Hepatocyte (in vitro differentiated cells): ENCODE results near the gene RPTOR.
"Not testable (repeated sequence)": the region's sequence is repeated elsewhere in the genome, so short reads cannot be mapped to it uniquely, and the experiment has no call there.

Source experiments
- EZH2 ChIP-seq: fragments of 200-600 bp; sonication (generic); IDR thresholded peaks from 2 replicates; pipeline ENCODE4 v1.6.1; 2016; ENCODE audit warnings: antibody characterized with exemption, mild to moderate bottlenecking, borderline replicate concordance
- EZH2phosphoT487 ChIP-seq: fragments of 200-600 bp; sonication (generic); IDR thresholded peaks from one replicate; pipeline ENCODE4 v1.6.1; 2018; ENCODE audit warnings: antibody characterized with exemption, mild to moderate bottlenecking, low read depth, moderate library complexity; ENCODE audit not compliant: unreplicated experiment, severe bottlenecking
- TF ChIP-seq, protein P1 (sequence below): fragments of 200-600 bp; sonication (generic); IDR thresholded peaks from 2 replicates; pipeline ENCODE4 v1.5.1; 2016; ENCODE audit warnings: antibody characterized with exemption, mild to moderate bottlenecking; ENCODE audit not compliant: poor library complexity

DNA sequence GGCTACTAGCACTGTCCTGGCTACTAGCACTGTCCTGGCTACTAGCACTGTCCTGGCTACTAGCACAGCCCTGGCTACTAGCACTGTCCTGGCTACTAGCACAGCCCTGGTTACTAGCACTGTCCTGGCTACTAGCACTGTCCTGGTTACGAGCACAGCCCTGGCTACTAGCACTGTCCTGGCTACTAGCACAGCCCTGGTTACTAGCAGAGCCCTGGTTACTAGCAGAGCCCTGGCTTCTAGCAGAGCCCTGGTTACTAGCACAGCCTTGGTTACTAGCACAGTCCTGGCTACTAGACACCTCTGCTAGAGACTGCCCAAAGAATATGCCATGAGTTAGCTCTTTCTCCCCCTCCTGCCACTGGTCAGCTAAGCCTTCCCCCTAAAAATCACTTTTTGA, 200.1 kb downstream of the RPTOR start:
- TF ChIP-seq, protein P1, sequence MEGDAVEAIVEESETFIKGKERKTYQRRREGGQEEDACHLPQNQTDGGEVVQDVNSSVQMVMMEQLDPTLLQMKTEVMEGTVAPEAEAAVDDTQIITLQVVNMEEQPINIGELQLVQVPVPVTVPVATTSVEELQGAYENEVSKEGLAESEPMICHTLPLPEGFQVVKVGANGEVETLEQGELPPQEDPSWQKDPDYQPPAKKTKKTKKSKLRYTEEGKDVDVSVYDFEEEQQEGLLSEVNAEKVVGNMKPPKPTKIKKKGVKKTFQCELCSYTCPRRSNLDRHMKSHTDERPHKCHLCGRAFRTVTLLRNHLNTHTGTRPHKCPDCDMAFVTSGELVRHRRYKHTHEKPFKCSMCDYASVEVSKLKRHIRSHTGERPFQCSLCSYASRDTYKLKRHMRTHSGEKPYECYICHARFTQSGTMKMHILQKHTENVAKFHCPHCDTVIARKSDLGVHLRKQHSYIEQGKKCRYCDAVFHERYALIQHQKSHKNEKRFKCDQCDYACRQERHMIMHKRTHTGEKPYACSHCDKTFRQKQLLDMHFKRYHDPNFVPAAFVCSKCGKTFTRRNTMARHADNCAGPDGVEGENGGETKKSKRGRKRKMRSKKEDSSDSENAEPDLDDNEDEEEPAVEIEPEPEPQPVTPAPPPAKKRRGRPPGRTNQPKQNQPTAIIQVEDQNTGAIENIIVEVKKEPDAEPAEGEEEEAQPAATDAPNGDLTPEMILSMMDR = not testable (repeated sequence)
- TF ChIP-seq EZH2phosphoT487, EZH2: not testable (repeated sequence)
